Measurements from ENCODE around the gene METTL6. TPM values are rescaled to one million over a fixed set of nuclear protein-coding genes. Genes with fewer than 3 reads are reported as not detected.
A peak's percentile ranks its signal among the peaks of the same experiment; 100 is the strongest.

METTL6 gene
- total RNA-seq, 1 donor from 2014 or later: 13.8 TPM

GRCh38 chr3:15382405-15382923, 44.9 kb downstream of the METTL6 start:
- Histone ChIP-seq H3K4me1 (peaks cover 5% of the 10 kb centered on the region), H3K27ac (peak overlapping the region; percentile 61), H3K9me3 (peaks cover 5% of the 10 kb centered on the region), H3K4me3 (no peak overlapping the region), H3K27me3 (no peaks in the 10 kb centered on the region), H3K36me3 (no peaks in the 10 kb centered on the region)
- no peak for DNase-seq (ENCODE audit: extremely low spot score in 2 of 2)
- intact Hi-C loops (cut with DNase I): no loop called here
- TF ChIP-seq POLR2AphosphoS5 (IDR thresholded peaks at IDR 0.05; ENCODE audit: insufficient read depth in 1 of 2, low read depth in 1 of 2) (no peak), POLR2A (IDR thresholded peaks at IDR 0.05) (no peak)
- TF ChIP-seq, protein P1, sequence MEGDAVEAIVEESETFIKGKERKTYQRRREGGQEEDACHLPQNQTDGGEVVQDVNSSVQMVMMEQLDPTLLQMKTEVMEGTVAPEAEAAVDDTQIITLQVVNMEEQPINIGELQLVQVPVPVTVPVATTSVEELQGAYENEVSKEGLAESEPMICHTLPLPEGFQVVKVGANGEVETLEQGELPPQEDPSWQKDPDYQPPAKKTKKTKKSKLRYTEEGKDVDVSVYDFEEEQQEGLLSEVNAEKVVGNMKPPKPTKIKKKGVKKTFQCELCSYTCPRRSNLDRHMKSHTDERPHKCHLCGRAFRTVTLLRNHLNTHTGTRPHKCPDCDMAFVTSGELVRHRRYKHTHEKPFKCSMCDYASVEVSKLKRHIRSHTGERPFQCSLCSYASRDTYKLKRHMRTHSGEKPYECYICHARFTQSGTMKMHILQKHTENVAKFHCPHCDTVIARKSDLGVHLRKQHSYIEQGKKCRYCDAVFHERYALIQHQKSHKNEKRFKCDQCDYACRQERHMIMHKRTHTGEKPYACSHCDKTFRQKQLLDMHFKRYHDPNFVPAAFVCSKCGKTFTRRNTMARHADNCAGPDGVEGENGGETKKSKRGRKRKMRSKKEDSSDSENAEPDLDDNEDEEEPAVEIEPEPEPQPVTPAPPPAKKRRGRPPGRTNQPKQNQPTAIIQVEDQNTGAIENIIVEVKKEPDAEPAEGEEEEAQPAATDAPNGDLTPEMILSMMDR (IDR thresholded peaks at IDR 0.05): no peak

GRCh38 chr3:15380980-15381890, 46.1 kb downstream of the METTL6 start:
- intact Hi-C loops (cut with DNase I): no loop called here
- Histone ChIP-seq H3K4me1 (peaks cover 5% of the 10 kb centered on the region), H3K27me3 (no peaks in the 10 kb centered on the region), H3K9me3 (peaks cover under 1% of the 10 kb centered on the region), H3K36me3 (no peaks in the 10 kb centered on the region), H3K27ac (peak overlapping the region; percentile 24), H3K4me3 (no peak overlapping the region)
- DNase-seq (ENCODE audit: extremely low spot score in 2 of 2): no peak
- TF ChIP-seq, protein P1 (IDR thresholded peaks at IDR 0.05): no peak
- TF ChIP-seq POLR2A (IDR thresholded peaks at IDR 0.05): no peak
- no peak for TF ChIP-seq POLR2AphosphoS5 (IDR thresholded peaks at IDR 0.05; ENCODE audit: insufficient read depth in 1 of 2, low read depth in 1 of 2)

GRCh38 chr3:15377961-15378791, 49.2 kb downstream of the METTL6 start:
- peak in 1 of 2 donors; percentile 95 for DNase-seq (ENCODE audit: extremely low spot score in 2 of 2)
- TF ChIP-seq POLR2AphosphoS5 (IDR thresholded peaks at IDR 0.05; ENCODE audit: insufficient read depth in 1 of 2, low read depth in 1 of 2) (peak in 1 of 2 donors; percentile 92), POLR2A (IDR thresholded peaks at IDR 0.05) (no peak)
- TF ChIP-seq, protein P1 (IDR thresholded peaks at IDR 0.05): peak; percentile 67 to 97 (median 91)
- Histone ChIP-seq H3K4me3 (no peak overlapping the region), H3K27ac (peak overlapping the region; percentile 61), H3K27me3 (no peaks in the 10 kb centered on the region), H3K4me1 (peaks cover 5% of the 10 kb centered on the region), H3K36me3 (no peaks in the 10 kb centered on the region), H3K9me3 (no peaks in the 10 kb centered on the region)
- intact Hi-C loops (cut with DNase I): loop anchor here (2.0 kb wide), 2 partner anchors 45 to 109 kb away; partner anchors contain the start of gene SH3BP5

GRCh38 chr3:15375461-15376000, 51.8 kb downstream of the METTL6 start:
- H3K4me3 ChIP-seq: no peak overlapping the region
- H3K4me1 ChIP-seq: peaks cover 5% of the 10 kb centered on the region
- no peaks in the 10 kb centered on the region for H3K9me3 ChIP-seq
- no peaks in the 10 kb centered on the region for H3K27me3 ChIP-seq
- DNase-seq (ENCODE audit: extremely low spot score in 2 of 2): no peak
- intact Hi-C loops (cut with DNase I): no loop called here
- H3K27ac ChIP-seq: no peak overlapping the region
- TF ChIP-seq, protein P1 (IDR thresholded peaks at IDR 0.05): no peak
- no peak for TF ChIP-seq POLR2A (IDR thresholded peaks at IDR 0.05)
- no peak for TF ChIP-seq POLR2AphosphoS5 (IDR thresholded peaks at IDR 0.05; ENCODE audit: insufficient read depth in 1 of 2, low read depth in 1 of 2)
- no peaks in the 10 kb centered on the region for H3K36me3 ChIP-seq
